Sciatic nerve (tissue), 2 donors: ENCODE data around the gene UHRF2. TPM values are rescaled to one million over a fixed set of nuclear protein-coding genes. Genes with fewer than 3 reads are reported as not detected.
"Not testable (repeated sequence)": the region's sequence is repeated elsewhere in the genome, so short reads cannot be mapped to it uniquely, and the experiment has no call there.

ENCODE experiments used
- ATAC-seq: fragments of 200-7000 bp; cut with Tn5 transposase; one replicate; pipeline ENCODE4 v1.9.1; 2020; ENCODE audit warnings: mild to moderate bottlenecking, moderate library complexity
- DNase-seq: peaks from one replicate; pipeline ENCODE4 v3.0.0-alpha.2; 2020; ENCODE audit warnings: low spot score
- intact Hi-C: fragments of 100-400 bp; cut with DNase I; formaldehyde crosslinking; loops from one replicate; pipeline ENCODE4 v1.14.2; 2022
- total RNA-seq: library from RNA; stranded (reverse); fragmentation: NEBNext Ultra II Directional; extraction: Animal tissue kit (Norgen Biotek cat#: 25700); gene quantifications from one replicate; pipeline ENCODE4 v1.2.1, GENCODE V29; 2021
- donor health status: DM: no; HTN: no; CAD: no.
- donor health status: DM: no; HTN: no; CAD: no.

UHRF2 gene
- total RNA-seq, 1 donor from 2014 or later: 66.1 TPM

DNA sequence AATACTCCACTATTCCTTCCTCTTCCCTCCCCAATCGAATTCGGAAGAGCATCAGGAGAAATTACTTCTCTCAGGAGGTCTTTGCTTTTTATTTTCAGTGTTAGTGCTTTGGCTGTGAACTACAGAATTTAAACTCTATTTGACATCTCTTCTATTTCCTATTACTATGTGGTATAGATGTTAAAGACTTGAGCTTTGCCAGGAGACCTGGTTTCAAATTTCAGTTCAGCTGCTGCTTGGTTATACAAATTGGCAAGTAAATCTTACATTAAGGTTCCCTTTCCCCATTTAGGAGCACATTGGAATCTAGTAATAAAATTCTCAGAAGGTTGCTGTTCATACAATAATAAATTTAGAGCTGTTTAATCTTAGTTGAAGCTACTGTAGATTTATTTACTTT lies 13.1 kb downstream of the UHRF2 start:
- DNase-seq (no peak), ATAC-seq (no peak)
- intact Hi-C loops: no loop called here

DNA sequence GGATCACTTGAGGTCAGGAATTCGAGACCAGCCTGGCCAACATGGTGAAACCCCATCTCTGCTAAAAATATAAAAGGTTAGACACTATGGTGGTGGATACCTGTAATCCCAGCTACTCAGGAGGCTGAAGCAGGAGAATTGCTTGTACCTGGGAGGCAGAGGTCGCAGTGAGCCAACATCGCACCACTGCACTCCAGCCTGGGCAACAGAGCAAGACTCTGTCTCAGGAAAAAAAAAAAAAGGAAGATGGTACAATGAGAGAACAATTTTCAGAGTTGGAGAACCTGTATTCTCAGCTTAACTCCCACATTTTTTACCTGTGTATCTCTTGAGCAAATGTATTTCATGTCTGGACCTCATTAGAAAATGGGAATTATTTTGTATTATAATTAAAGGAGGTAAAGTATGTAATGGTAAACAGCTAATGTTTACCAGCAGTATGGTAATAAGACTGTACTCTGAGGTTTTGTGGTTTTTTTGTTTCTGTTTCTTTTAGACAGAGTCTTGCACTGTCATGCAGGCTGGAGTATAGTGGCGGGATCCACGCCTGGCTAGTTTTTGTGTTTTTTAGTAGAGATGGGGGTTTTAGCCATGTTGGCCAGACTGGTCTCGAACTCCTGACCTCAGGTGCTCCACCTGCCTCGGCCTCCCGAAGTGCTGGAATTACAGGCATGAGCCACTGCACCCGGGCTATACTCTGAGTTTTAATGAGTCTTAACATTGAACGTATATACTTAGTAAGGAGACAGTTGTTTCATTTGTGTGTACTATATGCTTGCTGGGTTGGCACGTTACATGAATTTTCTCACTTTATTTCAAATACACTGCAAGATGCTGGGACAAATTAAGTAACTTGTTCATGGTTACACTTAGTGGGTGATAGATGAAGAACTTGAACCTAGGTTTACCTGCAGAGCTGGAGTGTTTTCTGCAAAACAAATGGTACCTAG lies 16.2 kb downstream of the UHRF2 start:
- no peak for DNase-seq
- ATAC-seq: no peak
- intact Hi-C loops: no loop called here

DNA sequence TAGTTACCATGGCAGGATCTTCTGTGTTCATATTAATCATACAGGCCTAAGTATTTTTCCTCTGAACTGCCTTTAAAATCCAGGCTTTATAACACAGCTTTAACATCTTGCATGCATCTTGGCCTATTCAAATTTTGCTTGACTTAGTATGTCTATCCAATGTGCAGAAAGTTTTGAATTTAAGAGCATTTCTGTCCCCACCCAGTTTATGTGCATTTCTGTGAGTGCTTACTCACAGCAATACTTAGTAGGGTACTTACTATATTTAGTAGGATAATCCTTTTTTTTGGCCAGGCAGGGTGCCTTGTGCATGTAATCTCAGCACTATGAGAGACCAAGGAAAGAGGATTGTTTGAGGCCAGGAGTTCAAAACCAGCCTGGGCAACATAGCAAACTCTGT lies 18.0 kb downstream of the UHRF2 start:
- intact Hi-C loops: no loop called here
- DNase-seq (no peak), ATAC-seq (no peak)

DNA sequence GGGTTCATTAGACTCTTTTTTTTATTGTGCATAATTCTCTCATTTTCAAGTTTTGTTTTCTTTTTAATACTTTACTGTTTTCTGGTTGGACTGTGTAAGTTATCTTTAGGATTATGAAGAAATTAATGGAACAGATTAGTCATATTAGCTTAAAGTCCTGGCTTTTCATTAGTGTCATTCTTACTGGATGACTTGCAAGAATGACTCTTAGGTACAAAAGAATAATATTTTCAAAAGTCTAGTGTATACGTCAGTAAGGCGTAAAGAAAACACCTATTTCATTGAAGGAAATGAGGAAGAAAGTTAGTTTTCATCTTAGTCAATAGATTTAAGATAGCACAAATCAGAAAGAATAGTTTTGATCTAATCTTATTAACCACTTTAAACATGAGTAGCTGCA lies 20.4 kb downstream of the UHRF2 start:
- DNase-seq (no peak), ATAC-seq (no peak)
- intact Hi-C loops: no loop called here

DNA sequence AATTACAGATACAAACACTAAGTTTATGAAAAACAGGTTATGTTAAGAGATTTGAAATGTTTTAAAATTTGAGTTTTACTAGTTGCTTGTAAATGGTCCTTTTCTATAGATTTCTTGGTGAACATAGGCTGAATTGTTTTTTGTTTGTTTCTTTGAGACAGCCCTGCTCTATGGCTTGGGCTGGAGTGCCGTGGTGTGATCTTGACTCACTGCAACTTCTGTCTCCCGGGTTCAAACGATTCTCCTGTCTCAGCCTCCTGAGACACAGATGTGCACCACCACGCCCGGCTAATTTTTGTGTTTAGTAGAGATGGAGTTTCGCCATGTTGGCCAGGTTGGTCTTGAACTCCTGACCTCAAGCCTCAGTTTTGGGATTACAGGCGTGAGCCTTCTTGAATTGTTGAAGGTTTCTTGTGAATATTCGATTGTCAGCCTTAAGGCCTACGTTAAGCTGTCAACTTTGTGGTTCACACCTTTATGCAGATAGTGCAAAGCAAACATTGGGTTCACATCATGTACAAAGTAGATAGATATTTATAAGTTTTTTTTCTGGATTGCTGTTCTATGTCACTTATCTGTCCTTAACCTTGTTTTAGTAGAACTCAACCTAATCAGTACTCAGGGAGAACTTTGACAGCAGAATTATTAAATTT lies 26.2 kb downstream of the UHRF2 start:
- ATAC-seq: no peak
- intact Hi-C loops: no loop called here

DNA sequence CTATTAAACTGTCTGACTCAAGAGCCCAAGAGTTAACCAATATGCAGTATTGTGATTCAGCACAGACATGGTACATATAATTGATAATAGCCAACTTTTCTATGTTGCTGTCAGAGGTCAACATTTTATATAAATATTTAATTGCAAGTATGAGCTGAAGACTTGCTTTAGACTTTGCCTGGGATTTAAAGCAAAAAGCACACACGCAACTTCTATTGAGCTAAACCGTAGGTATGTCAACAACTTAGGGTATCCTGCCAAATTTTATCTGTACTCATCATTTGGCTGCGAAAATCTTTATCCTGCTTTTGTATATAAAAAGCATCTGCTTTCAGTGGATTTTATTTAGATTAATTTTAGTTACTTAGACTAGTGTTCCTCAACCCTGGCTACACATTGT lies 27.4 kb downstream of the UHRF2 start:
- ATAC-seq (no peak), DNase-seq (no peak)
- intact Hi-C loops: no loop called here

More for the DNA sequence above, 26.2 kb downstream of the UHRF2 start:
- DNase-seq: no peak

DNA sequence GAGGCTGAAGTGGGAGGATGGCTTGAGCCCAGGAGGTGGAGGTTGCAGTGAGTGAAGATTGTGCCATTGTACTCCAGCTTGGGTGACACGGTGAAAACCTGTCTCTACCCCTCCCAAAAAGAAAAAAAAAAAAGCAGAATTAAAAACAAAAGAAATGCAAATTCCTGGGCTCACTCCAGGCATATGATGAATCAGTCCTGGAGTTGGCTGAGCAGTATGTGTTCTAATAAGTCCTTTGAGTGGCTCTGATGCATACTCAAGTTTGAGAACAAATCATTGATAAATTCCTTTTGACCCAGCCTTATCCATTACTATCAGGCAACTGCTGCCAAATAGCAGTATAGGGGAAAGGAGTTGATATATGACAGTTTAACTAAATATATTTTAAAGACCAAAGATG lies 28.3 kb downstream of the UHRF2 start:
- no peak for ATAC-seq
- DNase-seq: no peak
- intact Hi-C loops: no loop called here

DNA sequence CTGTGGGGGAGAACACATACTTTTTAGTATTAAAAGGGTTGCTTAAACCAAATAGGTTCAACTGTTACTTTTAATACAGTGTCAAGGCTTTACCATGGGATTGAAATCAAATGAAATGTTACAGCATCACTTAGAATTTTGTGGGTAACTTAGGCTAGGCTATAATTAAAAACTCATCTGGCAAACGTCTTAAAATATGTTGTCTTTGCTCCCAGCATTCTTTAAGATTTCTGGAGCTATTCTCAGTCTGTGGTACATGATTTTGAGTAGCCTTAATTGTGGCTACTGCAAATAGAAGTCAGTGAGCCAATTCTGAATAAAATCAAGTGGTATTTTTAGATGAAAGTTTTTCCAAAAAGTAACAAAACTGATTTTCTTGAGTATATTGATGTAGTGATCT lies 30.7 kb downstream of the UHRF2 start:
- intact Hi-C loops: no loop called here
- ATAC-seq: no peak

DNA sequence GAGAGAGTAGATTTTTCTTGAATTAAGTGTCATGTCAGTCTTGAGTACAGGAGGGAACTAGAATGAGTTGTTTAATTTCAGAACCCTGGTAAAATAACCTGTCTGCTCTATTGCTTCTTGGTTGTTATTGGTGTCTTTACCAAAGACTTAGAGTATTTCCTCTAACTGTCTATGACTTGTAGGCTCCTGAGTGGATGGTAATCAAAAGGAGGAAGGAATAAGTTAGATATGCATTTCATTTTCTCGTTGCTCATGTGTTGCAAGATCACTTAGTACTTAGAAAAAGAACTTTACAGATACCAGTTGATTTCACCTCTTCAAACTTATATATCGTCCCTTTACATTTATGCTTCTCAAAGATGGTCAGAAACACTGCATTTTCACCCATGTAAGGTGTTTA lies 31.1 kb downstream of the UHRF2 start:
- DNase-seq (no peak), ATAC-seq (no peak)
- intact Hi-C loops: no loop called here

More for the DNA sequence above, 30.7 kb downstream of the UHRF2 start:
- no peak for DNase-seq

DNA sequence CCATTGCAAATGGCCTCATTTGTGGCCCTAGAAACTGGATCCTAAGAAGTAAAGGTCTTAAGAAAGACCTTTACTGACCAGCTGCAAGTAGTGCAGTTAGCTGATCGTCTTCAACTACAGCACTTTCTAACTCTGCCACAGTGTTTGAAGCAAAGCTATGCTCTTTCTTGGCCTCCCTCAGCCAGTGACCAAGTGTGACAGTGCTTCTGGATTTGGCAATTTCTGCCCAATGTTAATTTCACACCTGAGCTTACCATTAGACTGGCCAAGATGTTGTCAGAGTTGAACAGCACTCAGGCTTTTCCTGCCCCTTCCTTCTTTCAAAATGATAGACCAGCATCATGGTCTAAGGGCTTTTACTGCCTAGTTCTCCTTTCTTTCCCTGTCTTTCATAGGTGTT lies 36.1 kb downstream of the UHRF2 start:
- ATAC-seq: no peak
- intact Hi-C loops: no loop called here

DNA sequence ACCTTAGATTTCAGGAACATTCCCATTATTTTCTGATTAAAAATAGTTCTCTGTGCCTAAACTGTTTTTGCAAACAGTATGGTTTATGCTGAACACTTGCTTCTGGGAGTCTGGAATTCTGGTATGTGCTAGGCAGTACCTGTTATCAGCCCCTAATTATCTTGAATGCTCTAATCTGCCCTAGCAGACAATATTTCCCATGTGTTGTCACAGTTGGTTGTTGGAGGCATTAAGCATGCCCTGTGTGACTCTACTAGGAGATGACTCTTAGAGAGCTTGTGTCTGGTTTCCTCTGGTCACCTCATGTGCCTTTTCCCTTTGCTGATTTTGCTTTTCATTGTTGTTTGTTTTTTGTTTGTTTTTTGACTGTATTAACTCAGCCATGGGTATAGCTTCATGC lies 36.6 kb downstream of the UHRF2 start:
- ATAC-seq: no peak
- no peak for DNase-seq
- intact Hi-C loops: no loop called here

More for the DNA sequence above, 36.1 kb downstream of the UHRF2 start:
- DNase-seq: no peak

DNA sequence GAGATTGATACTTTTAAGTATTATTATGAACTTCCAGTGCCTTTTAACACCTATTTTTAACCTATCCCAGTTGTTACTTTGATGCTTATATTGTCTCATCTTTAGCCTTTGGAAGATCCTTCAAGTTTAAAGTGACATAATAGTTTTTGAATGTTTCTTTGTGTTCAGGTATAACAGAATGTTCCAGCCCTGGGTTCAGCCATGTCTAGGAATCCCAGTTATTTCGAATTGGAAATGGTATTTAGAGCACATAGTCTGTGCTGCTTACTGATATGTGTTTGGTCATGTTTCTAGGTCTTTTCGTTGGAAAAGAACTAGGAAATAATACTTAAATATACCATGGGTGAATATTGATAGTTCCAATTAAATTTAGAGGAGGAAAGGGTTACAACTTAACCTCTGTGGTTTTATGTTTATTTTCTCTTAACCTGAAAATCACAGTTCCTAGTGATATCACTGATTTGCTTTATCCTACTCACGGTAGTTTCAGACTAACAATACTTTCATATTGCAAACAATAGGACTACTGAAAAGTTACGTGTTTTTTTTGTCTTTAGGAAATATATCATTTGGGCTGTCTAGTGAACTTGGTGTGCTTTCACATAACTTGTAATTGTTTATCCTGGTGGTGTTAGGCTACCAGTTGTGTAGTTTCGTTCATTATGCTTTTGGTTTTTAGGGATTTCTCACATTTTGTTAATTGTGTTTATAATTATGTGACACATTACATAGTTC lies 37.8 kb downstream of the UHRF2 start:
- DNase-seq (no peak), ATAC-seq (no peak)
- intact Hi-C loops: no loop called here

DNA sequence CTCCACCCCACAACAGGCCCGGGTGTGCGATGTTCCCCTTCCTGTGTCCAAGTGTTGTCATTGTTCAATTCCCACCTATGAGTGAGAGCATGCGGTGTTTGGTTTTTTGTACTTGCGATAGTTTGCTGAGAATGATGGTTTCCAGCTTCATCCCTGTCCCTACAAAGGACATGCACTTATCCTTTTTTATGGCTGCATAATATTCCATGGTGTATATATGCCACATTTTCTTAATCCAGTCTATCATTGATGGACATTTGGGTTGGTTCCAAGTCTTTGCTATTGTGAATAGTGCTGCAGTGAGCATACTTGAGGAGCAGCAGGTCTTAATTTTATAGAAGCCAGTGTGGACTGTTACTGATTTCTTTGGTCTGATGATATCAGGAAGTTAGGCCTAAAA lies 42.3 kb downstream of the UHRF2 start:
- DNase-seq, ATAC-seq, intact Hi-C loops: not testable (repeated sequence)

DNA sequence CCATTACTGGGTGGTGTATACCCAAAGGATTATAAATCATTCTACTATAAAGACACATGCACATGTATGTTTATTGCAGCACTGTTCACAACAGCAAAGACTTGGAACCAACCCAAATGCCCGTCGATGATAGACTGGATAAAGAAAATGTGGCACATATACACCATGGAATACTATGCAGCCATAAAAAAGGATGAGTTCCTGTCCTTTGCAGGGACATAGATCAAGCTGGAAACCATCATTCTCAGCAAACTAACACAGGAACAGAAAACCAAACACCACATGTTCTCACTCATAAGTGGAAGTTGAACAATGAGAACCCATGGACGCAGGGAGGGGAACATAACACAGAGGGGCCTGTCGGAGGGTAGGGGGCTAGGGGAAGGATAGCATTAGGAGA lies 45.7 kb downstream of the UHRF2 start:
- intact Hi-C loops, DNase-seq, ATAC-seq: not testable (repeated sequence)

DNA sequence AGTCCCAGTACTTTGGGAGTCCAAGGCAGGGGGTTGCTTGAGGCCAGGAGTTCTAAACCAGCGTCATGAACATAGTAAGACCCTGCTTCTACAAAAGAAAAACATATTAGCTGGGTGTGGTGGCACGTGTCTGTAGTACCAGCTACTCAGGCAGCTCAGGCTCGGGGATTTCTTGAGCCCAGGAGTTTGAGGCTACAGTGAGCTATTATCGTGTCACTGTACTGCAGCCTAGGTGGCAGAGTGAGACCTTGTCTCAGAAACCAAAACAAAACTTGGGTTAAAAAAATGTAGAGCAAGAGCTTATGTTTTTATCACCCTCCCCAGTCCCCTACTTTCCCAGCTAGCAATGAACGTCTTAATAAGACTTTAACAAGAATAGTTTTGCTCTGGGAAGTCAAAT lies 46.7 kb downstream of the UHRF2 start:
- ATAC-seq (no peak), DNase-seq (no peak)
- intact Hi-C loops: no loop called here

DNA sequence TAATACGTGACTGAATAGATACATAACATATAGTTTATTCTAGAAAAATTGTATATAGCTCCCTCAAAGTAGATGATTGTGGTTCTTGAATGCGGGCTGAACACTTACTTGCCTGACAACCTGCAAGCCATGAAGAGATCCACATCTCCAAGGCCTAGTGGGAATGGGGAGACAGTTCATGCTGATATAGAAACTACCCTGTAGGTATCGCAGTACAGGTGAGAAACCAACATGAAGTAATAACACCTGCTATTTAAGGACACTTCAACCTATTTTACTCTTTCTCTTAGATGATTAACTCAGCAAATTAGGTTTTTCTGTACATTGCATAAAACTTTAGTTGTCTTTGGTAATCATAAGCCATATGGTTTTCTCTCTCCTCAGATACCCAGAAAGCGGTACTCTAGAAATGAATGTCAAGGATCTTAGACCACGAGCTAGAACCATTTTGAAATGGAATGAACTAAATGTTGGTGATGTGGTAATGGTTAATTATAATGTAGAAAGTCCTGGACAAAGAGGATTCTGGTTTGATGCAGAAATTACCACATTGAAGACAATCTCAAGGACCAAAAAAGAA lies 47.3 kb downstream of the UHRF2 start:
- intact Hi-C loops: no loop called here
- ATAC-seq (no peak), DNase-seq (no peak)

DNA sequence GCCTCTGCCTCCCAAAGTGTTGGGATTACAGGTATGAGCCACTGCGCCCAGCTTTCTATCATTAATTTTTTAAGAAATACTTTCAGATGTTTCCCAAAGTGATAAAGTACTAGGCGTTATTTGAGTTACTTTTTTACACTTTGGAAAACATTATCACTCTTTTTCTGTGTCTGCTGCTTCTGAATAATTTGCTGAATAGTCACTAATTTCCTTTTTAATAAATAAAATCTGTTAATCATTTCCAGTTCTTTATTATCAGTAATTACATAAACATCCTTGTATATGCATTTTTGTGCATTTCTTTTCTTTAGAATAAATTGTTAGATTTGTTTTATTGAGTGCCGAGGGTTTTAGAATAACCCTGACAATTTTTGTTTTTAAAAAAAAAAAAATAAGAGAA lies 48.6 kb downstream of the UHRF2 start:
- intact Hi-C loops: no loop called here
- DNase-seq: no peak
- ATAC-seq: no peak

DNA sequence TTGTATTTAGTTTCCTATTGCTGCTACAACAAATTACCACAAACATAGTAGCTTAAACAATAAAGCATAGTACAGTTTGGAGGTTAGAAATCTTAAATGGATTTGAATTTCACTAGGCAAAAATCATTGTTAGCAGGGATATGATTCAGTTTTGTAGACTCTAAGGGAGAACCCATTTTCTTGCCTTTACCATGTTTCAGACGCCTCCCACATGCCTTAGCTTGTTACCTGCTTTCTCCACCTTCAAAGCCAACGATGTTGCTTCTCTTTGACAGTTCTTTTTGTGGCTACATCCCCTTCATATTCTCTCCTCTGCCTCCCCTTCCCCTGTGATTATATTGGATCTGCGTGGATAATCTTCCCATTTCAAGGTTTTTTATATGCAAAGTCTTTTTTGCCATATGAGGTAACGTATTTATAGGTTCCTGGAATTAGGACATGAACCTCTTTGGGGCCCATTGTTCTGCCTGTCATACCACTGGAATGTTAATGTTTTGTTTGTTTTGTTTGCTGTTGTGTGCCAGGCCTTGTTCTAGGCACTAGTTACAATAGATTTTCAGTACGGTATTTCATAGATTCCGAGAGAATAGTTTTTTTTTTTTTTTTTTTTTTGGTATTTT lies 54.1 kb downstream of the UHRF2 start:
- DNase-seq (no peak), ATAC-seq (no peak)
- intact Hi-C loops: no loop called here

DNA sequence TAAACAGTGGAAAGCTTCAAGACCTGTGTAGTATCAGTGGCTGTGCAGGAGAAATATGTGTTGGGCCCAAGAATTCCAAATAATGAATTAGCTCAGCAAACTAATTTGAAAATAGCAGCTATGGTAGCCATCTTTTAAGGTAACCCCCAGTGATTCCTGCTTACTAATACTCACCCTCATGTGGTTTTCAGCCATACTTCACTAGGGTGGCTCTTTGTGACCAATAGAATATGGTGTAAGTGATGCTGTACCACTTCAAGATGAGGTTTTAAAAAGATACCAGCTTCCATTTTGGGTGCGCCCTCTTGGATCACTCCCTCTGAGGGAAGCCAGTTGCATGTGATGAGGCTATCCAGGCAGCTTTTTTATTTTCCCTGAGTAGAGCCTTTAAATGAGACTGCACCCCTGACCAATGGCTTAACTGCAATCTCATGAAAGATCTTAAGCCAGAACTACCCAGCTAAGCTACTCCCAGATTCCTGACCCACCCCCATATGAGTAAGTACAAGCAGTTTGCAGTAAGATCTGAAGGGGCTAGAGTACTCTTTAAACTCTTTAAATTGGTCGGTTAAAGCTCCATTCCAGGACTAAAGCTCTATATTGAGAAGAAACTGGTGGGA lies 58.3 kb downstream of the UHRF2 start:
- ATAC-seq: no peak
- intact Hi-C loops: no loop called here
- no peak for DNase-seq
